Mesendoderm (in vitro differentiated cells): ENCODE data around the gene MYL3.

ENCODE experiments used
- DNase-seq: peaks from one replicate; pipeline ENCODE4 v3.0.0; 2013
- H2AK5ac ChIP-seq: 2 replicates; pipeline ENCODE4 v1.6.1; 2013; ENCODE audit warnings: low read length, inconsistent platforms
- H2BK120ac ChIP-seq: 2 replicates; pipeline ENCODE4 v1.6.1; 2013; ENCODE audit warnings: low read depth, mild to moderate bottlenecking, low read length, moderate library complexity, mixed read lengths
- H2BK15ac ChIP-seq: replicated peaks from 2 replicates; pipeline ENCODE4 v1.6.1; 2013; ENCODE audit warnings: low read depth, mild to moderate bottlenecking, moderate library complexity
- H2BK5ac ChIP-seq: 2 replicates; pipeline ENCODE4 v1.6.1; 2013; ENCODE audit warnings: low read length, inconsistent platforms
- H3K18ac ChIP-seq: 2 replicates; pipeline ENCODE4 v1.6.1; 2013; ENCODE audit warnings: mild to moderate bottlenecking, low read length, mixed read lengths
- H3K23ac ChIP-seq: one replicate; pipeline ENCODE4 v1.6.1; 2013; ENCODE audit warnings: low read length
- H3K27ac ChIP-seq: 2 replicates; pipeline ENCODE4 v1.5.1; 2013; ENCODE audit warnings: low read depth, mild to moderate bottlenecking, inconsistent platforms, low read length, moderate library complexity
- H3K27me3 ChIP-seq: 2 replicates; pipeline ENCODE4 v1.6.1; 2013; ENCODE audit warnings: low read length, control low read depth, mild to moderate bottlenecking, inconsistent platforms; ENCODE audit not compliant: insufficient read depth, poor library complexity
- H3K36me3 ChIP-seq: 2 replicates; pipeline ENCODE4 v1.6.1; 2013; ENCODE audit warnings: low read length, inconsistent platforms; ENCODE audit not compliant: control insufficient read depth, insufficient read depth
- H3K4ac ChIP-seq: one replicate; pipeline ENCODE4 v1.6.1; 2013; ENCODE audit warnings: low read depth, mild to moderate bottlenecking, low read length, moderate library complexity
- H3K4me1 ChIP-seq: 2 replicates; pipeline ENCODE4 v1.6.1; 2013; ENCODE audit warnings: low read depth, low read length, inconsistent platforms; ENCODE audit not compliant: control insufficient read depth
- H3K4me2 ChIP-seq: 2 replicates; pipeline ENCODE4 v1.6.1; 2013; ENCODE audit warnings: low read length
- H3K4me3 ChIP-seq: 2 replicates; pipeline ENCODE4 v1.5.1; 2013; ENCODE audit warnings: mild to moderate bottlenecking, low read length
- H3K56ac ChIP-seq: one replicate; pipeline ENCODE4 v1.6.1; 2013; ENCODE audit warnings: low read length
- H3K79me1 ChIP-seq: 2 replicates; pipeline ENCODE4 v1.6.1; 2013; ENCODE audit warnings: low read length, inconsistent platforms
- H3K79me2 ChIP-seq: 2 replicates; pipeline ENCODE4 v1.6.1; 2013; ENCODE audit warnings: mild to moderate bottlenecking, low read length; ENCODE audit not compliant: control insufficient read depth, insufficient read depth
- H3K9ac ChIP-seq: 2 replicates; pipeline ENCODE4 v1.6.1; 2013; ENCODE audit warnings: low read length, inconsistent platforms
- H4K5ac ChIP-seq: one replicate; pipeline ENCODE4 v1.6.1; 2013; ENCODE audit warnings: low read length
- H4K8ac ChIP-seq: one replicate; pipeline ENCODE4 v1.6.1; 2013; ENCODE audit warnings: low read depth, mild to moderate bottlenecking, control low read depth, low read length, moderate library complexity
- WGBS: extraction: QIAGEN DNeasy Blood & Tissue Kit; methylation state at CpG from one replicate; pipeline ENCODE4 v1.1.7; 2013; ENCODE audit warnings: low lambda C conversion rate, missing lambda C conversion rate; ENCODE audit not compliant: insufficient coverage; ENCODE audit errors: extremely low coverage; 5-methylcytosine and 5-hydroxymethylcytosine counted together

MYL3 gene

GRCh38 chr3:46895204-46895660, 32.0 kb upstream of the MYL3 start:
- no peak overlapping the region for H3K56ac ChIP-seq
- H3K18ac ChIP-seq: no peak overlapping the region
- no peaks in the 10 kb centered on the region for H3K79me2 ChIP-seq
- H3K79me1 ChIP-seq: peaks cover 3% of the 10 kb centered on the region
- H3K9ac ChIP-seq: no peak overlapping the region
- no CpG with 5 or more reads among the region's 5 CpGs for WGBS
- no peak overlapping the region for H2BK5ac ChIP-seq
- H3K4me3 ChIP-seq: no peak overlapping the region
- H3K27me3 ChIP-seq: no peaks in the 10 kb centered on the region
- DNase-seq: no peak
- no peak overlapping the region for H2AK5ac ChIP-seq
- no peak overlapping the region for H3K23ac ChIP-seq
- H3K36me3 ChIP-seq: no peaks in the 10 kb centered on the region
- no peak overlapping the region for H3K27ac ChIP-seq
- H3K4ac ChIP-seq: no peak overlapping the region
- no peak overlapping the region for H4K5ac ChIP-seq
- no peak overlapping the region for H4K8ac ChIP-seq
- H2BK15ac ChIP-seq: no peak overlapping the region
- peaks cover 4% of the 10 kb centered on the region for H3K4me1 ChIP-seq
- no peak overlapping the region for H3K4me2 ChIP-seq
- H2BK120ac ChIP-seq: no peak overlapping the region

GRCh38 chr3:46894256-46894655, 31.0 kb upstream of the MYL3 start:
- H3K27ac ChIP-seq: no peak overlapping the region
- no peak overlapping the region for H3K4me3 ChIP-seq
- H3K27me3 ChIP-seq: no peaks in the 10 kb centered on the region
- no peak overlapping the region for H4K5ac ChIP-seq
- peaks cover 3% of the 10 kb centered on the region for H3K79me1 ChIP-seq
- H3K4me2 ChIP-seq: no peak overlapping the region
- no peak overlapping the region for H3K9ac ChIP-seq
- DNase-seq: no peak
- H3K23ac ChIP-seq: no peak overlapping the region
- H2BK120ac ChIP-seq: no peak overlapping the region
- no peak overlapping the region for H3K56ac ChIP-seq
- H3K4ac ChIP-seq: no peak overlapping the region
- no peak overlapping the region for H4K8ac ChIP-seq
- peaks cover 4% of the 10 kb centered on the region for H3K4me1 ChIP-seq
- no peaks in the 10 kb centered on the region for H3K79me2 ChIP-seq
- no peak overlapping the region for H2BK15ac ChIP-seq
- H2AK5ac ChIP-seq: no peak overlapping the region
- no CpG with 5 or more reads among the region's 6 CpGs for WGBS
- H2BK5ac ChIP-seq: no peak overlapping the region
- H3K18ac ChIP-seq: no peak overlapping the region
- H3K36me3 ChIP-seq: no peaks in the 10 kb centered on the region

GRCh38 chr3:46893763-46894162, 30.5 kb upstream of the MYL3 start:
- Histone ChIP-seq H3K23ac (no peak overlapping the region), H4K5ac (no peak overlapping the region), H3K9ac (no peak overlapping the region), H3K79me1 (peaks cover 3% of the 10 kb centered on the region), H3K4ac (no peak overlapping the region), H2AK5ac (no peak overlapping the region), H2BK120ac (no peak overlapping the region), H3K4me1 (peaks cover 4% of the 10 kb centered on the region), H3K27me3 (no peaks in the 10 kb centered on the region), H3K27ac (no peak overlapping the region), H3K4me3 (no peak overlapping the region), H3K36me3 (no peaks in the 10 kb centered on the region), H3K18ac (no peak overlapping the region), H3K56ac (no peak overlapping the region), H2BK15ac (no peak overlapping the region), H4K8ac (no peak overlapping the region), H3K4me2 (no peak overlapping the region), H2BK5ac (no peak overlapping the region), H3K79me2 (no peaks in the 10 kb centered on the region)
- no peak for DNase-seq
- no CpG with 5 or more reads among the region's 9 CpGs for WGBS

- Histone ChIP-seq H3K79me2 (no peaks in the 10 kb centered on the region), H4K5ac (no peak overlapping the region), H2BK5ac (no peak overlapping the region), H4K8ac (no peak overlapping the region), H3K4me3 (no peak overlapping the region), H3K4me1 (peaks cover 4% of the 10 kb centered on the region), H3K9ac (peak overlapping the region; percentile 21), H3K27me3 (no peaks in the 10 kb centered on the region), H2AK5ac (no peak overlapping the region), H3K4me2 (peak overlapping the region; percentile 19), H3K56ac (peak overlapping the region; percentile 26), H3K36me3 (no peaks in the 10 kb centered on the region), H3K23ac (no peak overlapping the region), H2BK15ac (no peak overlapping the region), H3K4ac (no peak overlapping the region), H2BK120ac (no peak overlapping the region), H3K18ac (no peak overlapping the region), H3K79me1 (peaks cover 3% of the 10 kb centered on the region), H3K27ac (no peak overlapping the region)
- DNase-seq: no peak
- no CpG with 5 or more reads among the region's 6 CpGs for WGBS
Observed at GRCh38 chr3:46893146-46893748, 30.0 kb upstream of the MYL3 start.

- no peaks in the 10 kb centered on the region for H3K27me3 ChIP-seq
- H3K79me2 ChIP-seq: no peaks in the 10 kb centered on the region
- no peak overlapping the region for H3K23ac ChIP-seq
- peaks cover 5% of the 10 kb centered on the region for H3K4me1 ChIP-seq
- H3K18ac ChIP-seq: no peak overlapping the region
- H4K8ac ChIP-seq: no peak overlapping the region
- H2AK5ac ChIP-seq: no peak overlapping the region
- peak overlapping the region; percentile 74 for H3K9ac ChIP-seq
- no peak overlapping the region for H3K4ac ChIP-seq
- peak; percentile 94 for DNase-seq
- peak overlapping the region; percentile 95 for H3K4me2 ChIP-seq
- no peak overlapping the region for H4K5ac ChIP-seq
- H2BK5ac ChIP-seq: no peak overlapping the region
- H3K79me1 ChIP-seq: peaks cover 3% of the 10 kb centered on the region
- H3K27ac ChIP-seq: no peak overlapping the region
- H3K56ac ChIP-seq: peak overlapping the region; percentile 94
- H3K4me3 ChIP-seq: peak overlapping the region; percentile 32
- no peak overlapping the region for H2BK15ac ChIP-seq
- H2BK120ac ChIP-seq: no peak overlapping the region
- no CpG with 5 or more reads among the region's 58 CpGs for WGBS
- no peaks in the 10 kb centered on the region for H3K36me3 ChIP-seq
Observed at GRCh38 chr3:46892285-46893145, 29.3 kb upstream of the MYL3 start.
